ENCODE results near the gene TMEM151B.
A peak's percentile ranks its signal among the peaks of the same experiment; 100 is the strongest.

Gene TMEM151B

GRCh38 chr6:44234101-44235025 is 35.9 kb upstream of the TMEM151B start:
- H3K27ac ChIP-seq (ENCODE audit: low read length), result peak overlapping the region; percentile 75
- no peaks in the 10 kb centered on the region for H3K27me3 ChIP-seq (ENCODE audit: low read depth, low read length)
- peaks cover 7 to 20% of the 10 kb centered on the region in 2 donors for H3K36me3 ChIP-seq (ENCODE audit: control insufficient read depth in 1 of 2, insufficient read depth in 2 of 2, low read length in 2 of 2)
- peaks cover 16 to 75% of the 10 kb centered on the region in 2 donors for H3K4me1 ChIP-seq (ENCODE audit: control insufficient read depth in 1 of 2, insufficient read depth in 2 of 2, low read length in 2 of 2)
- H3K9me3 ChIP-seq (ENCODE audit: control insufficient read depth in 1 of 2, low read length in 2 of 2), result no peaks in the 10 kb centered on the region
- no peak overlapping the region for H3K4me3 ChIP-seq (ENCODE audit: low read depth in 1 of 2, low read length in 2 of 2)

GRCh38 chr6:44235269-44235668 is 35.0 kb upstream of the TMEM151B start:
- Histone ChIP-seq H3K27me3 (ENCODE audit: low read depth, low read length) (no peaks in the 10 kb centered on the region), H3K36me3 (ENCODE audit: control insufficient read depth in 1 of 2, insufficient read depth in 2 of 2, low read length in 2 of 2) (peaks cover 4 to 10% of the 10 kb centered on the region in 2 donors), H3K9me3 (ENCODE audit: control insufficient read depth in 1 of 2, low read length in 2 of 2) (no peaks in the 10 kb centered on the region), H3K27ac (ENCODE audit: low read length) (peak overlapping the region; percentile 75), H3K4me1 (ENCODE audit: control insufficient read depth in 1 of 2, insufficient read depth in 2 of 2, low read length in 2 of 2) (peaks cover 15 to 66% of the 10 kb centered on the region in 2 donors), H3K4me3 (ENCODE audit: low read depth in 1 of 2, low read length in 2 of 2) (no peak overlapping the region)

DNA sequence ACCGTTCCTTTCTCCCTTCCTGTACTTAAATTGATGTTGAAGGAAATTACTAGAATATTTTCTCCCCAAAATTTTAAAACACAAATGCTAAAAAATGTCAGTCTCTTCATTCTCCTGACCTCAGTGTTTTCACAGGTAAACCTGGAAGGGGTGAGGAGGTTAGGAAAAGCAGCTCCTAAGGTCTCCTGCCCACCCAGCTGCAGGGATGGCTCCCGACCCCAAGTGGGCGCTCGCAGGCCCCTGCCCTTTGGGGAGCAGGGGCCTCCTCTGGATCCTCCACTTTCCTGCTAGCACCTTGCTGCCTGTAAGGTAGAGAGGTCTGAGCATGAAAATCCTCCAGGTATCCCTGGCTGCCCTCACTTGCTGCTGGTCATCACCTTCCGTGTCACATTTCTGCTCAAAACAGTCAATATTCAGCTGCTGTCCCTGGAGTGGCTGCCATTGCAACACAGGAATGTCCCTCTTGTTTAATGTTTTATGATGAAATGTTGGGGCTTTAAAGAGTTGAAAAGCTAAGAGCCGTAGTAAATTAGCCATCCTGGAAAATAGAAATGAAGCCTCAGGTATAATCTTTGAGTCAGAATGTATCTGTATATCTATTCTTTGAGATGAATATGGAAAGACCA is 34.2 kb upstream of the TMEM151B start:
- peaks cover 4 to 5% of the 10 kb centered on the region in 2 donors for H3K36me3 ChIP-seq (ENCODE audit: control insufficient read depth in 1 of 2, insufficient read depth in 2 of 2, low read length in 2 of 2)
- peak overlapping the region; percentile 75 for H3K27ac ChIP-seq (ENCODE audit: low read length)
- H3K9me3 ChIP-seq (ENCODE audit: control insufficient read depth in 1 of 2, low read length in 2 of 2), result no peaks in the 10 kb centered on the region
- H3K4me3 ChIP-seq (ENCODE audit: low read depth in 1 of 2, low read length in 2 of 2), result no peak overlapping the region
- H3K27me3 ChIP-seq (ENCODE audit: low read depth, low read length), result no peaks in the 10 kb centered on the region
- peaks cover 15 to 59% of the 10 kb centered on the region in 2 donors for H3K4me1 ChIP-seq (ENCODE audit: control insufficient read depth in 1 of 2, insufficient read depth in 2 of 2, low read length in 2 of 2)

DNA sequence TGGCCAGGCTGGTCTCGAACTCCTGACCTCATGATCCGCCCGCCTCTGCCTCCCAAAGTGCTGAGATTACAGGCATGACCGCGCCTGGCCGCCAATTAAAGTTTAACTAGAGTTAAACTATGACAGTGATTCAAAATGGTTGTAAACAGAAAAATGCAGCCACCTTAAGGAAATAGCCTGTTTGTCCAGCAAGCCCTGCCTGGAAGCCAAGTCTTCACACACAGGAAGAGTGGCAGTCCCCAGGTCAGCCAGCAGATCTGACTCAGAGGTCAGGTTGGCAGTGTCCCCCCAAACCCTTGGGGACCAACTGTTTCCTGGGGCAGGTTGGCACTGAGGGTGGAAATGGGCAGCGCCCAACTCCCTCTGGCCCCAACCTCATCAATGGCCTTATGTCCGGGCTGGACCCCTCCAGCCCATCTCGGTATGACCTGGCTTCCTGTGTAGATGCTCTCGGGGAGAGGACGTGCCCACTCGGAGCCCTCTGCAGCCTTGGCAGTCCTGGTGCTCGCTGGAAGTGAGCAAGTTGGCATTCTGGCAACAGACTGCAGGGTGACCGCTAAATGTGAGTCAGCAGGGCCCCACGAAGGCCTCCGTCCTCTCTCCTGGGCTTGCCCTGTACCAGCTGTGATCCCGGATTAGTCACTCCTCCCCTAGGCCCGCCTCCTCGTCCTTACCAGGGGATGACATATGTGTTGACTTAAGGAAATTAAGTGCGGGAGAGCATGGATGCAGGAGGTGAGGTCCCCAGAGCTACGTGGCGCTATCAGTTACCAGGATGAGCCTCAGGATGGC is 33.0 kb upstream of the TMEM151B start:
- Histone ChIP-seq H3K36me3 (ENCODE audit: control insufficient read depth in 1 of 2, insufficient read depth in 2 of 2, low read length in 2 of 2) (peaks cover 2 to 5% of the 10 kb centered on the region in 2 donors), H3K27me3 (ENCODE audit: low read depth, low read length) (no peaks in the 10 kb centered on the region), H3K9me3 (ENCODE audit: control insufficient read depth in 1 of 2, low read length in 2 of 2) (no peaks in the 10 kb centered on the region), H3K27ac (ENCODE audit: low read length) (peak overlapping the region; percentile 95), H3K4me3 (ENCODE audit: low read depth in 1 of 2, low read length in 2 of 2) (peak overlapping the region; percentile 69 to 70), H3K4me1 (ENCODE audit: control insufficient read depth in 1 of 2, insufficient read depth in 2 of 2, low read length in 2 of 2) (peaks cover 15 to 48% of the 10 kb centered on the region in 2 donors)

DNA sequence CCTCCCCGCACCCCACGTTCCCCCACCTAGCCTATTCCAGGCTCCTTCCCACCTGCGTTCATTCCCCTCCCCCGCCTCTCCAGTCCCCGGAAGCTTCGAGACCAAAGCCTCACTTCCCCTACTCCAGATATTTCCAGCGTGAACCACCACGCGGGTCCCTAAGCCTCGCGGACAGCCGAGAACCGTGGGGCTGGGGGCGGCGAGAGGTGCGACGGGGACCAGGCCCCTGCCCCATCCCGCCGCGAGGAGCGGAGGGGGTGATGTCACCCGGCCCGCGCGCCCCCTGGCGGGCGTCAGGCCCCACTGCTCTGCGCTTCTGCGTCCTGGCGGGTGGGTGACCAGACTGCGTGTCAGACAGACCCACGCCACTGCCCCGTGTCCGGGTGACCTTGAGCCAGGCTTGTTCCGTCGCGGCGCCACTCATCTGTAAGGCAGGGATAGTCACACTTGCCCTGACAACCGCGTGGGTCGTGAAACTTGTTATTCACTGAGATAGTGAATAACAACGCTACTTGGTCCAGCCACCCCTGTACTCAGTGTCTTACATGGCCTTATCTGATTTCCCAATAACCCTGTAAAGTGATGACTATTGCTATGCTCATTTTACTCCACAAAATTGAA is 32.3 kb upstream of the TMEM151B start:
- H3K27ac ChIP-seq (ENCODE audit: low read length), result peak overlapping the region; percentile 95
- peak overlapping the region; percentile 69 to 70 for H3K4me3 ChIP-seq (ENCODE audit: low read depth in 1 of 2, low read length in 2 of 2)
- peaks cover 15 to 42% of the 10 kb centered on the region in 2 donors for H3K4me1 ChIP-seq (ENCODE audit: control insufficient read depth in 1 of 2, insufficient read depth in 2 of 2, low read length in 2 of 2)
- no peaks in the 10 kb centered on the region for H3K27me3 ChIP-seq (ENCODE audit: low read depth, low read length)
- no peaks in the 10 kb centered on the region for H3K9me3 ChIP-seq (ENCODE audit: control insufficient read depth in 1 of 2, low read length in 2 of 2)
- H3K36me3 ChIP-seq (ENCODE audit: control insufficient read depth in 1 of 2, insufficient read depth in 2 of 2, low read length in 2 of 2), result no peaks in the 10 kb centered on the region

- Histone ChIP-seq H3K27me3 (ENCODE audit: low read depth, low read length) (no peaks in the 10 kb centered on the region), H3K9me3 (ENCODE audit: control insufficient read depth in 1 of 2, low read length in 2 of 2) (no peaks in the 10 kb centered on the region), H3K4me3 (ENCODE audit: low read depth in 1 of 2, low read length in 2 of 2) (no peak overlapping the region), H3K27ac (ENCODE audit: low read length) (peak overlapping the region; percentile 95), H3K36me3 (ENCODE audit: control insufficient read depth in 1 of 2, insufficient read depth in 2 of 2, low read length in 2 of 2) (no peaks in the 10 kb centered on the region), H3K4me1 (ENCODE audit: control insufficient read depth in 1 of 2, insufficient read depth in 2 of 2, low read length in 2 of 2) (peaks cover 8 to 33% of the 10 kb centered on the region in 2 donors)
Measured at GRCh38 chr6:44238687-44239350, 31.4 kb upstream of the TMEM151B start.

- Histone ChIP-seq H3K4me1 (ENCODE audit: control insufficient read depth in 1 of 2, insufficient read depth in 2 of 2, low read length in 2 of 2) (peaks cover 0 to 2% of the 10 kb centered on the region in 2 donors), H3K9me3 (ENCODE audit: control insufficient read depth in 1 of 2, low read length in 2 of 2) (no peaks in the 10 kb centered on the region), H3K27me3 (ENCODE audit: low read depth, low read length) (no peaks in the 10 kb centered on the region), H3K36me3 (ENCODE audit: control insufficient read depth in 1 of 2, insufficient read depth in 2 of 2, low read length in 2 of 2) (peaks cover 0 to 6% of the 10 kb centered on the region in 2 donors), H3K4me3 (ENCODE audit: low read depth in 1 of 2, low read length in 2 of 2) (no peak overlapping the region), H3K27ac (ENCODE audit: low read length) (no peak overlapping the region)
Measured at GRCh38 chr6:44243345-44243744, 26.9 kb upstream of the TMEM151B start.

- Histone ChIP-seq H3K4me3 (ENCODE audit: low read depth in 1 of 2, low read length in 2 of 2) (peak overlapping the region; percentile 87 to 100), H3K4me1 (ENCODE audit: control insufficient read depth in 1 of 2, insufficient read depth in 2 of 2, low read length in 2 of 2) (peaks cover 4 to 20% of the 10 kb centered on the region in 2 donors), H3K27ac (ENCODE audit: low read length) (peak overlapping the region; percentile 56), H3K27me3 (ENCODE audit: low read depth, low read length) (no peaks in the 10 kb centered on the region), H3K9me3 (ENCODE audit: control insufficient read depth in 1 of 2, low read length in 2 of 2) (no peaks in the 10 kb centered on the region), H3K36me3 (ENCODE audit: control insufficient read depth in 1 of 2, insufficient read depth in 2 of 2, low read length in 2 of 2) (peaks cover 19 to 26% of the 10 kb centered on the region in 2 donors)
Measured at GRCh38 chr6:44245391-44245911, 24.8 kb upstream of the TMEM151B start.

DNA sequence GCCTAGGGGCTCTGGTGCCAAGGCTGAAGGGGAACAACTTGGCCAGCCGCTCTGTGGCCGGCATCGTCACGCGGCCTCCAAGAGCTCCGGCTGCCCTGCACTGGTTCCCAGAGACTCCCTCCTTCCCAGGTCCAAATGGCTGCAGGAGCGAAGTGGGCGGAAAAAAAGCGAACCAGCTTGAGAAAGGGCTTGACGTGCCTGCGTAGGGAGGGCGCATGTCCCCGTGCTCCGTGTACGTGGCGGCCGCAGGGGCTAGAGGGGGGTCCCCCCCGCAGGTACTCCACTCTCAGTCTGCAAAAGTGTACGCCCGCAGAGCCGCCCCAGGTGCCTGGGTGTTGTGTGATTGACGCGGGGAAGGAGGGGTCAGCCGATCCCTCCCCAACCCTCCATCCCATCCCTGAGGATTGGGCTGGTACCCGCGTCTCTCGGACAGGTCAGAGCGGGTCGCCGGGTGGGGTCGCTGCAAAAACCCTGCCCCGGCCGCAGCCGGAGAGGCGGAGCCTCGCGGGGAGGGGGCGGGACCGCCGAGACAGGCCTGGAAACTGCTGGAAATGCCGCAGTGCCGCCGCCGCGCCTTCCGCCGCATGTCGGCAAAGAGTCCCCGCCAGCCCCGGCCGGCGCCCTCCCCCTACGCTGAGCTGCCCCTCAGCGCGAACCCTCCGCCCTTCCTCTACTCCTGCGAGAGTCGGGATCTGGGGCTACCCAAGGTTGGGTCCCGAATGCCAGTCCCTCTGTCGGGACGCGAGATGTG is 24.2 kb upstream of the TMEM151B start:
- H3K9me3 ChIP-seq (ENCODE audit: control insufficient read depth in 1 of 2, low read length in 2 of 2), result no peaks in the 10 kb centered on the region
- H3K27ac ChIP-seq (ENCODE audit: low read length), result peak overlapping the region; percentile 100
- H3K27me3 ChIP-seq (ENCODE audit: low read depth, low read length), result no peaks in the 10 kb centered on the region
- peaks cover 25 to 32% of the 10 kb centered on the region in 2 donors for H3K36me3 ChIP-seq (ENCODE audit: control insufficient read depth in 1 of 2, insufficient read depth in 2 of 2, low read length in 2 of 2)
- peak overlapping the region; percentile 87 to 100 for H3K4me3 ChIP-seq (ENCODE audit: low read depth in 1 of 2, low read length in 2 of 2)
- H3K4me1 ChIP-seq (ENCODE audit: control insufficient read depth in 1 of 2, insufficient read depth in 2 of 2, low read length in 2 of 2), result peaks cover 4 to 24% of the 10 kb centered on the region in 2 donors

All from muscle layer of duodenum (tissue), 2 donors.